DMS153 treated with DMSO at 0.1 percent for 48 hours (cell line): Measurements from ENCODE around the gene SIVA1.
"Not testable (repeated sequence)": the region's sequence is repeated elsewhere in the genome, so short reads cannot be mapped to it uniquely, and the experiment has no call there.

Experiments
- DNase-seq: peaks from one replicate; lab custom pipeline; 2025; ENCODE audit not compliant: unreplicated experiment; lab: John Stamatoyannopoulos, UW

The SIVA1 gene

GRCh38 chr14:104719343-104719742, 33.6 kb upstream of the SIVA1 start:
- DNase-seq, result no peak

GRCh38 chr14:104721505-104722431, 31.2 kb upstream of the SIVA1 start:
- DNase-seq, result no peak

- no peak for DNase-seq
Measured at GRCh38 chr14:104722938-104723650, 29.9 kb upstream of the SIVA1 start.

- DNase-seq, result no peak
Measured at GRCh38 chr14:104723651-104724406, 29.1 kb upstream of the SIVA1 start, which contains the start of gene ADSS1. Gene ADSS1 (plus strand): TSS chr14:104724229. CDS start chr14:104724271, 42 bp downstream.

- no peak for DNase-seq
Measured at GRCh38 chr14:104724407-104724980, 28.5 kb upstream of the SIVA1 start.

GRCh38 chr14:104724981-104725771, 27.8 kb upstream of the SIVA1 start:
- no peak for DNase-seq

- DNase-seq, result no peak
Measured at GRCh38 chr14:104725772-104726548, 27.0 kb upstream of the SIVA1 start.

GRCh38 chr14:104726600-104727451, 26.1 kb upstream of the SIVA1 start:
- no peak for DNase-seq

- no peak for DNase-seq
Measured at GRCh38 chr14:104728631-104729030, 24.3 kb upstream of the SIVA1 start.

GRCh38 chr14:104729176-104729834, 23.6 kb upstream of the SIVA1 start:
- DNase-seq, result not testable (repeated sequence)

GRCh38 chr14:104729835-104730181, 23.1 kb upstream of the SIVA1 start:
- DNase-seq, result no peak

GRCh38 chr14:104730487-104730886, 22.5 kb upstream of the SIVA1 start:
- no peak for DNase-seq

GRCh38 chr14:104731320-104732294, 21.3 kb upstream of the SIVA1 start:
- DNase-seq, result no peak

GRCh38 chr14:104732355-104732804, 20.6 kb upstream of the SIVA1 start:
- DNase-seq, result no peak

GRCh38 chr14:104732931-104733681, 19.8 kb upstream of the SIVA1 start:
- DNase-seq, result no peak

GRCh38 chr14:104734051-104734587, 18.8 kb upstream of the SIVA1 start:
- no peak for DNase-seq
